Measurements from ENCODE around the gene DTD2.

DTD2 gene

GRCh38 chr14:31419967-31420318, 37.4 kb downstream of the DTD2 start:
- peak overlapping the region; percentile 97 for H3K4me3 ChIP-seq (replicated peaks; ENCODE audit: low read depth, low read length)
- DNase-seq (ENCODE audit: extremely low read depth, low read depth) = no peak
- TF ChIP-seq CTCF (IDR thresholded peaks at IDR 0.05; ENCODE audit: low read depth, low read length, missing control alignments) = no peak

GRCh38 chr14:31419179-31419966, 37.9 kb downstream of the DTD2 start:
- peak overlapping the region; percentile 97 for H3K4me3 ChIP-seq (replicated peaks; ENCODE audit: low read depth, low read length)
- DNase-seq (ENCODE audit: extremely low read depth, low read depth) = no peak
- TF ChIP-seq CTCF (IDR thresholded peaks at IDR 0.05; ENCODE audit: low read depth, low read length, missing control alignments) = no peak

- no peak for TF ChIP-seq CTCF (IDR thresholded peaks at IDR 0.05; ENCODE audit: low read depth, low read length, missing control alignments)
- no peak for DNase-seq (ENCODE audit: extremely low read depth, low read depth)
- H3K4me3 ChIP-seq (replicated peaks; ENCODE audit: low read depth, low read length) = no peak overlapping the region
Observed at GRCh38 chr14:31418440-31418839, 38.9 kb downstream of the DTD2 start.

GRCh38 chr14:31414190-31414833, 43.0 kb downstream of the DTD2 start:
- no peak for DNase-seq (ENCODE audit: extremely low read depth, low read depth)
- H3K4me3 ChIP-seq (replicated peaks; ENCODE audit: low read depth, low read length) = no peak overlapping the region
- no peak for TF ChIP-seq CTCF (IDR thresholded peaks at IDR 0.05; ENCODE audit: low read depth, low read length, missing control alignments)

- no peak for TF ChIP-seq CTCF (IDR thresholded peaks at IDR 0.05; ENCODE audit: low read depth, low read length, missing control alignments)
- no peak for DNase-seq (ENCODE audit: extremely low read depth, low read depth)
- no peak overlapping the region for H3K4me3 ChIP-seq (replicated peaks; ENCODE audit: low read depth, low read length)
Observed at GRCh38 chr14:31411218-31411727, 46.0 kb downstream of the DTD2 start.

GRCh38 chr14:31410048-31410650, 47.2 kb downstream of the DTD2 start:
- H3K4me3 ChIP-seq (replicated peaks; ENCODE audit: low read depth, low read length) = no peak overlapping the region
- DNase-seq (ENCODE audit: extremely low read depth, low read depth) = no peak
- no peak for TF ChIP-seq CTCF (IDR thresholded peaks at IDR 0.05; ENCODE audit: low read depth, low read length, missing control alignments)

All from HFF-Myc (cell line).